ENCODE results near the gene LGALS3BP.

GRCh38 chr17:78981010-78981888 is 1.5 kb upstream of the LGALS3BP start:
- TF ChIP-seq, protein P1, sequence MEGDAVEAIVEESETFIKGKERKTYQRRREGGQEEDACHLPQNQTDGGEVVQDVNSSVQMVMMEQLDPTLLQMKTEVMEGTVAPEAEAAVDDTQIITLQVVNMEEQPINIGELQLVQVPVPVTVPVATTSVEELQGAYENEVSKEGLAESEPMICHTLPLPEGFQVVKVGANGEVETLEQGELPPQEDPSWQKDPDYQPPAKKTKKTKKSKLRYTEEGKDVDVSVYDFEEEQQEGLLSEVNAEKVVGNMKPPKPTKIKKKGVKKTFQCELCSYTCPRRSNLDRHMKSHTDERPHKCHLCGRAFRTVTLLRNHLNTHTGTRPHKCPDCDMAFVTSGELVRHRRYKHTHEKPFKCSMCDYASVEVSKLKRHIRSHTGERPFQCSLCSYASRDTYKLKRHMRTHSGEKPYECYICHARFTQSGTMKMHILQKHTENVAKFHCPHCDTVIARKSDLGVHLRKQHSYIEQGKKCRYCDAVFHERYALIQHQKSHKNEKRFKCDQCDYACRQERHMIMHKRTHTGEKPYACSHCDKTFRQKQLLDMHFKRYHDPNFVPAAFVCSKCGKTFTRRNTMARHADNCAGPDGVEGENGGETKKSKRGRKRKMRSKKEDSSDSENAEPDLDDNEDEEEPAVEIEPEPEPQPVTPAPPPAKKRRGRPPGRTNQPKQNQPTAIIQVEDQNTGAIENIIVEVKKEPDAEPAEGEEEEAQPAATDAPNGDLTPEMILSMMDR (IDR thresholded peaks at IDR 0.05), result no peak
- TF ChIP-seq POLR2A (IDR thresholded peaks at IDR 0.05), result no peak
